Choroid plexus epithelial cell (primary cell): ENCODE measurements around the gene SH3GLB1.

Experiments
- DNase-seq: peaks from one replicate; pipeline ENCODE4 v3.0.0-alpha.2; 2010; ENCODE audit warnings: low read depth
- H3K4me3 ChIP-seq: 2 replicates; pipeline ENCODE4 v1.5.1; 2011; ENCODE audit warnings: low read depth, mild to moderate bottlenecking, control low read depth, low read length, moderate library complexity
- CTCF ChIP-seq: conservative IDR thresholded peaks from 2 replicates; pipeline ENCODE4 v1.5.1; 2011; ENCODE audit warnings: low read depth, mild to moderate bottlenecking, control low read depth, inconsistent platforms, low read length, moderate library complexity

Gene SH3GLB1

GRCh38 chr1:86751923-86752322, 47.5 kb downstream of the SH3GLB1 start:
- no peak for TF ChIP-seq CTCF
- no peak for DNase-seq

GRCh38 chr1:86753700-86754099, 49.3 kb downstream of the SH3GLB1 start:
- no peak overlapping the region for H3K4me3 ChIP-seq
- DNase-seq = peak; percentile 34
- TF ChIP-seq CTCF = peak; percentile 41

More at GRCh38 chr1:86751923-86752322, 47.5 kb downstream of the SH3GLB1 start:
- H3K4me3 ChIP-seq = no peak overlapping the region

- no peak overlapping the region for H3K4me3 ChIP-seq
- TF ChIP-seq CTCF = no peak
- DNase-seq = no peak
These were observed 50.0 kb downstream of the SH3GLB1 start for GRCh38 chr1:86754265-86754974.

GRCh38 chr1:86756062-86756406, 51.7 kb downstream of the SH3GLB1 start:
- H3K4me3 ChIP-seq = no peak overlapping the region
- no peak for TF ChIP-seq CTCF
- no peak for DNase-seq

GRCh38 chr1:86757272-86757984, 53.1 kb downstream of the SH3GLB1 start:
- TF ChIP-seq CTCF = no peak
- no peak for DNase-seq
- H3K4me3 ChIP-seq = no peak overlapping the region

GRCh38 chr1:86758570-86758969, 54.2 kb downstream of the SH3GLB1 start:
- no peak for TF ChIP-seq CTCF
- H3K4me3 ChIP-seq = no peak overlapping the region
- DNase-seq = no peak

- TF ChIP-seq CTCF = no peak
- no peak overlapping the region for H3K4me3 ChIP-seq
- DNase-seq = no peak
These were observed 55.8 kb downstream of the SH3GLB1 start for GRCh38 chr1:86760199-86760598.
